GM11168 (cell line): ENCODE measurements around the gene ADGRL3.

Experiments used
- in situ Hi-C: fragments of 300-500 bp; cut with MboI; formaldehyde crosslinking; loops from one replicate; pipeline ENCODE4 v1.12.0; 2022; ENCODE audit warnings: low sequenced_read_pairs; ENCODE audit not compliant: unreplicated experiment

Gene ADGRL3

DNA sequence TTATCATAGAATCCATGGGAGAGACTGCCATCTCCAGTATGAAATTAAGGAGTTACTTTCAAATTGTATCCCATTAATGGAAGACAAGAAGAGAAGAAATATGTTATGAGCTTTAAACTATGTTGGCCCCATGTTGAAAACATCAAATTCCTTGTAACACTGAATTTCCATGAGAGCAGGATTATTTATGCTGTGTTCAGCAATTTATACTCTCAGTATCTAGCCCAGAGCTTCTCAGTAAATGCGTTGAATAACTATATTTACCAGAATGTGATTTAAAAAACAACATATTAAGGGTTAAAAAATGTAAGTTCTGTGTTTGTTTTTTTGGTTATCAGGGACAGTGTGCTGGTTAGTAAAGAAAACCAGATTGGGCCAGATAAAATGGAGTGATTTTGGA lies 74.2 kb downstream of the ADGRL3 start:
- in situ Hi-C loops: no loop called here

DNA sequence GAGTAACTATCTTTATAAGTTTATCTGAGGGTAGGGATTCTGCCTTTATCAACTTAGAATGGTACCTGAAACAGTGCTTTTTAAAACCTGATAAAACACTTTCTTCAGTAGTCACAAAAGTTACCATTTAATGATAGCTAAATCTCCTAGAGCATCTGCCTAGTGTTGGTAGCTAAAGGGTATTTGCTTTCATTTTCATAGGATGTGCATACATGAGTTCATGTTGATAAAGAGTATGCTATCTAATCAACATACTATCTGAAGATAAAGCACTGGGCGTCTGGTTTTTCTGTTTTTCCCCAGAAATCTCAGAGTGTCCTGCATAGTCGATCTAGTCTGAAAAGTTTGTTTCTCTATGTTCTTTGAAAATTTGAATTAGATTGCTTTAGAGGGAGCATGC lies 75.1 kb downstream of the ADGRL3 start:
- in situ Hi-C loops: no loop called here

DNA sequence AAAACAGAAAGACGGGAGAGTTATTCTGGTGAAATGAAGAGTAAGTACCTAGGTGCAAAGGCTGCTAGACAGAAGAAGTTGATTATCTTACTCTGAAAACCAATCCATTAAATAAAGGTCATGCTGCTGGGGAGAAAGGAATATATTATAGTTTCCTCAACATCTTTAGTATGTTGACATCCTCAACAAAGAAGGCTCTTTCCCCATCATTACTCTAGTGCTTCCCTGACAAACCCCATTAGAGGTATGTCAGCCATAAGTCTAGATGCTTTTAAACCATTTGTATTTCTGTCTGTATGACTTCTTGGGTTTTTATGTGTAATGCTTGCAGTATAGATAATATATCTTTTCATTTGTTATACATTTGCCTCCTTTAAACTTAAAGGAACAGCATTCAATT lies 75.9 kb downstream of the ADGRL3 start:
- in situ Hi-C loops: no loop called here

DNA sequence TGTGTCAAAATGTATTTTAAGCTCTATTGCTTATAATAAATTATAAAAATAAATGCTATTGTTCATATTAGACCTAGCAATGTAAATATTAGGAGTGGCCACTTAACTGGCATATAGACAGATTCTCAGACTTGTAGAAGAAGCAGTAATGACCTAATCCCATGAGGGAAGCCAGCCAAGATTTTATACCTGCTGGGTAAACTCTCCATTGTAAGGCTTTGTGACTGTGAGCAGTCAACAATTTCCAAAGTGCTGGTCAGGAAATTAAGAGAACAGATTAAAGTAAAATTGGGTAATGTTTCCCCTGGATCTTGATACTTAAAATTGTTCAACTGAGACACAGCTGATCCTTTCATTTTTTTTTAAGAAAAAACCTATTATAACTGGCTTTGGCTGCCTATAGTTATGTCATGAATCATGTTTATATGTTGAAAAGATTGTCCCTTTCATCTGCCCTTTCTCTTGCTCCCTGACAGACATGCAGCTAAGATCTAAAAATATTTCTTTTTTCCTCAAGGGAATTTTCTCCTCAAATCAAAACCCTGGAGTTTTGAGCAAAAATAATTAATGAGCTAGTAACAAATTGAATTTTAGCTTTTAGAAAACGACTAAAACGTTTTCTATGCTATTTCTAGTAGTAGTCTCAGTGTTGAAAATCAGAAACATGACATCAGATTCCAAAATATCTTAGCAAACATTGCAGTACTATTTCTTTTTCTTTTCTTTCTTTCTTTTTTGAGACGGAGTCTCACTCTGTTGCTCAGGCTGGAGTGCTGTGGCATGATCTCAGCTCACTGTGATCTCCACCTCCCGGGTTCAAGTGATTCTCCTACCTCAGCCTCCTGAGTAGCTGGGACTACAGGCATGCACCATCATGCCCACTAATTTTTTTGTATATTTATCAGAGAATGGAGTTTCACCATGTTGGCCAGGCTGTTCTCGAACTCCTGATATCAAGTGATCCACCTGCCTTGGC lies 77.9 kb downstream of the ADGRL3 start:
- in situ Hi-C loops: no loop called here

DNA sequence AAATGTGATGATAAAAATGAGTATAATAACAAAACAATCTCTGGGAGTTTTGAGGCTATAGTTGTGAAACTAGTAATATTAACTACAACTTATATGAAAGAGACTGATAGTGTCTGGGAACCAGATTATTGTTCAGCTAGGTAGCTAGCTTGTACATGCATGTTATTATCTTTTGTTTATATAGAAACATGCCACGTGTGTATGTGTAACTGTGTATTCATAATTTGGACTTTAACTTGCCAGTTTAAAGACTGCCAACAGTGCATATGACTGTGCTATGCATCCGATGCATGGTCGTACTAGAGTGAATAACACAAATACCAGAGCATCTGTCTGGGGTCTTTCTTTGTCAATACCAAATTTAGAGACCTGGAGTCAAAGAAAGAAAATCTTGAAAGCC lies 92.2 kb downstream of the ADGRL3 start:
- in situ Hi-C loops: no loop called here

DNA sequence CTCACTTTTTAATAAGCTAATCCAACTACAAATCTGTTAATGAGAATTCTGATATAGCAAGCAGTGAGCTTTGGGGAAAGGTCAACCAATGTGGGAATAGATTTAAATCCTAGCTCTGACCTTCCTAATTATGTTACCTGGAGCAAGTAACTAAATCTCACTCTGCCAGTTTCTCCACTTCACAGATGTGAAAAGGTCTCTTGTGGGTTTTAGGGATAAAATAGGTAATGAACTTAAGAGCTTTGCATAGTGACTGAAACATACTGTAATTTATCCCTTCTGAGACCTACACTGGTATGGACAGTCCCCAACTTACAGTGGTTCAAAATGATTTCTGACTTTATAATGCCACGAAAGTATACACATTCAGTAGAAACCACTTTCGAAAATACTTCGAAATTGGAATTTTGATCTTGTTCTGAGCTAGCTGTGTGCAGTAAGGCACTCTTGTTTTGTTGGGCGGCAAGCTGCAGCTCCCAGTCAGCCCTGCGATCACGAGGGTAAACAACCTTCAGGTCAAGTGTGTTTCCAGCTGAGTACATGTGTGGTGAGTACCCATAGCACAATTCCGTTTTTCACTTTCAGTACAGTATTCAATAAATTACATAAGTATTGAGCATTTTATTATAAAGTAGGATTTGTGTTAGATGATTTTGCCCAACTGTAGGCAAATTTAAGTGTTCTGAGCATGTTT lies 93.7 kb downstream of the ADGRL3 start:
- in situ Hi-C loops: no loop called here

DNA sequence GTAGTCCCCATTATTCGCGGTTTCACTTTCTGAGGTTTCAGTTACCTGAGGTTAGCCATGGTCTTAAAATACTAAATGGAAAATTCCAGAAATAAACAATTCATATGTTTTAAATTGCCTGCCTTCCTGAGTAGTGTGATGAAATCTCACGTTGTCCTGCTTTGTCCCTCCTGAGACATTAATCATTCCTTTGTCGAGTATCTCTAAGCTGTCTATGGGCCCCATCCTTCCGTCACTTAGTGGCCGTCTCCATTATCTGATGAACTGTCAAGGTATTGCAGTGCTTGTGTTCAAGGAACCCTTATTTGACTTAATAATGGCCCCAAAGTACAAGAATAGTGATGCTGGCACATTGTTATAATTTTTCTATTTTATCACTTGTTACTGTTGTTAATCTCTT lies 94.8 kb downstream of the ADGRL3 start:
- in situ Hi-C loops: no loop called here

DNA sequence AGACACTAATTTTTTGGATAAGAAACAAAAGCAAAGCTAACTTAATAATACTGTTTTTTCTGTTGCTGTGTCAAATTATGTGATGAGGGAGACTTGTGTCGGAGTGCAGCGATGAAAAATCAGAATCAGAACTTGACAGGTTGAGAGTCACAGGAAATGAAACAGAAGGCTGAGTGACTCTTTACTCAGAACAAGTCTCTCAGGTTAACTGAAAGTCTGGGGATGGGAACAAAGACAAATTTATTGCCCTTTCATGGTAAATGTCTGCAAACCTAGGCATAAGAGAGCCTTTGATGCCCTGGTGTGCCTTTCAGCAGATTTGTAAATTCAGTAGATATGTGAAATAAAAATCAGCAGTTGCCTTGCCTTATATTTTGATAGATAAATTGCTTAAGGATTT lies 96.0 kb downstream of the ADGRL3 start:
- in situ Hi-C loops: no loop called here

DNA sequence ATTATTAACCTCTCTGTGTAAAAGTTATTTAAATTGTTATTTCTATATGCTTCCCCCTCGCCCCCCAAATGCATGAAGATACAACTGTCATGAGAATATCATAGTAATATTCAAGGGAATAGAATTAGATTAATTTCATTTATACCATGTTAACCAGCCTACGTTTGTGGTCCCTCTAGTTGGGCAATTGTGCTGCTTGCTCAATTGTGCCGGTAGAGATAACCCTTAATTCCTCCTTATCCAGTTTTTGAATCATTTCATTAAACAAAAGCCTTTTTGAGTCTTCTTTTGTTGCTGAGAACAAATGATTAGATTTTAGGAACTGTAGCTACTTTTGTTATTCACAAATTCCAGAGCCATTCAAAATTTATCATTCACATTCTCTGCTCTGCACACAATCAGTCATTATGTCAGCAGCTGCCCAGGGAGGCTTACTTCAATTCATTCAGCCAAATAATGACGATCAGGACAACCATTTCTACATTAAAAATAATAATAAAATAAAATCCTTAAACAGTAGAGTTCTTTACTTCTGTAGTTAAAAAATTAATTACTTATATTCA lies 98.1 kb downstream of the ADGRL3 start:
- in situ Hi-C loops: no loop called here

DNA sequence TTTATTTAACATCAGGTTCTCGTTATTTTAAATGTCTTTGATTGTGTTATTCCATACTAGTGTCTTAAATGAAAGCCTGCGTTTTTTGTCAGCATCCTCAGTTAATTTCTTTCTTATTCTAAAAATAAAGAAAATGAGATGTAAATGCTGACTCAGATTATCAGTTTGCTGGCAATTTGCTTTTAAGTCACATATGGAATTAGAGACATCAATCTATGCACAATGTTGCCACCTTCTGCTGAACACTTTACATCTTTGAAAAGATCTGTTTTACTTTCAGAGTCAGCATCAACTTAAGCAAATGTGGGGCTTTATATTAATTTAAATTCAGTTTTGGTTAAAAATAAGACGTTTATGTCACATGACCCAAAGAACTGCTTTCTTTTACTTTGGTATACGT lies 99.2 kb downstream of the ADGRL3 start:
- in situ Hi-C loops: no loop called here

DNA sequence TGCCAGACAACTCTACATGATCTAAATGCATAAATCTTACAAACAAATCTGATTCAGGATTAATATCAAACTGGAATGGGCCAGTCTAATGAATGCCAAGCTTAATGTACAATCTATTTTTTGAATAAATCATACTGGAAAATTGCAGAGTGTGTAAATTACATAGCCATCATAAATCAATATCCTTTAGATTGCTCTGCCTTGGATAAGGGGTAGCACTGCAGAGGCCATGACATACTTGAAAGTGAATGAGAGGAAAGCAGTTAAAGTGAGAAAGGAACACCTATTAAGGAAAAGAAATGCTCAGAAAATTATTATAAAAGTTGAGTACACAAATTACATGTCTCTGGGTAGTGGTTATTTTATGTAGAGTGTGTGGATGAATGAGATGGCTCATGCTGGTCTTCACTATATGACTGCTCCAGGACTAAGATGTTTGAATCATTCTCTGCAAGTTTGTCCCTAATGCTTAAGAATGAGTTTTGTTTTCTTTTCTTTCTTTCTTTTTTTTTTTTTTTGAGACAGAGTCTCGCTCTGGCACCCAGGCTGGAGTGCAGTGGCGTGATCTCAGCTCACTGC lies 100.2 kb downstream of the ADGRL3 start:
- in situ Hi-C loops: no loop called here

DNA sequence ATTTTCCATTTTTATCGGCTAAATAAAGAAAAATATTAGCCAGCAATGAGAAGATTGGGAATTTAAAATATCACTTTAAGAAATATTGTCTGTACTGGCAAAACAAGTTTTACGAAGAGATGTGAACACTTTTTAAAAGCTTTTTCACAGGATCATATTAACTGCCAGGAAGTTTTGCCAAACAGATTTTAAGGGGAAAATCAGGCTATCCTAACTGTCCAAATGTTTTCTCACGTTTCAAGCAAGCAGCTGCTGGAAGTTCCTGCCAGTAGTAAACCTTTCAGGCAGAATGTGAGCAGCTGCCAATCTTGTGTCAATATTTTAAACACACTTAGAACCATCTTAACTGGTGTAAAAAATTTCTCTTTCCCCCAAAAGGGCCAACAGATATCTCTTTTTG lies 101.1 kb downstream of the ADGRL3 start:
- in situ Hi-C loops: no loop called here

DNA sequence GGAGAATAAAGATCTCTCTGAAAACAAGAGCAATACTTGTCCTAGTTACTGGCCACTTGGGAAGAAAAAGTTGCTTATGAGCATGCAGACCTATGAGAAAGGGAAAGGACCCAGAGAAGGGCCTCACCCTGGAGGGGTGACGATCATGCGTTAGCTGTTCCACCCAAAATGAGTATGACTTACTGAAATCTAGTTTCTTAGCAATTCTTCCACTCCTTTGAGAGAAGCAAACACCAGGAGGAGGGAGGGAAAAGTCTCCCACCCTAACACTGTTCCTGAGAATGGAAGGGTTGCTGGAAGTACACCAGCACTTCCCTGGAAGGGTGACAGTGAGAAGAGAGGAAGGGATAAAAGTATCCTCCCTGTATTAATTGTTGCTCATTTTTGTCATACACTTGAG lies 107.9 kb downstream of the ADGRL3 start:
- in situ Hi-C loops: no loop called here

DNA sequence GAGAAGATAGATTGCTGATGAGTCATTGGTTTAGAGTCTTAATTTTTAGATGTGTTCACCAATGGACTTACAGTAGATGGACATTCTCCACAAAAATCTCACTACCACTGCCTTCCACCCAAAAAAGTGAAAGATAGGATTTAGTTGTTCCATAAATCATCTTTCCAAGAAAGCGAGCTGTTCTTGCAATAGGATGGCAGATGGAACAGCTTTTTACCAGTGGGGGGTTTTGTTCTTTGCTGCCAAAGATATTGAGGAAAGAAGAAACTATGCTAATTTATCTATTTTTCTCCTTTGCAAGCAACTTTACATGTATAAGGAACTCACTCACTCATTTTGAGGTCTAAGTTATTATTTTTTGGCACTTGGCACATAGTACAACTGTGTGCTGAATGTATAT lies 109.5 kb downstream of the ADGRL3 start:
- in situ Hi-C loops: no loop called here

DNA sequence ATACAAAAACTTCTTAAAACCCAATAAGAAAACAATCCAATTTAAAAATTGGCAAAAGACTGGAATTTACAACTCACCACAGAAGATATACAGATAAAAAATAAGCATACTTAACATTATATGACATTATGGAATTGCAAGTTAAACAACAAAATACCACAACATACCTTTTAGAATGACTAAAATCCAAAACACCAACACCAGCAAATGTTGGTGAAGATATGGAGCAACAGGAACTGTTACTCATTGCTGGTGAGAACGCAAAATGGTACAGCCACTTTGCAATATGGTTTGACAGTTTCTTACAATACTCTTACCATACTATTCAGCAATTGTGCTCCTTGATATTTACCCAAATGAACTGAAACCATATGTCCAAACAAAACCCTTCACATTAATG lies 112.4 kb downstream of the ADGRL3 start:
- in situ Hi-C loops: no loop called here

DNA sequence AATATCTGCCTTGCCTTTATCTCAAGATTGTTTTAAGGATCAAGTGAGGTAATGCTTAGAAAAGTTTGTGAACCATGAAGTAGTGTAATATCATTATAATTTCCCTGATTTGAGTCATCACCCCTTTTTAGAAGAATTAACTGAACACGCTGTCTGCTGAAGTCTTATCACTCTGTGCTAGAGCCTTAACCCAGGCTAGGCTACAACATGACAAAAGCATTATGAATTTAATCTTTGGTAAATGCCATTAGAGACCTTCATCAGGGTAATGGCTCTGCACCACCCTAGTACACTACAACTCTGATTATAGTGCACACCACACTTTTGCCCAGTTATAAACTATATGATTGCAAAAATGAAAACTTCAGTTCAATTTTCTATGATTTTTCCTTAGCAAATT lies 118.3 kb downstream of the ADGRL3 start:
- in situ Hi-C loops: no loop called here

DNA sequence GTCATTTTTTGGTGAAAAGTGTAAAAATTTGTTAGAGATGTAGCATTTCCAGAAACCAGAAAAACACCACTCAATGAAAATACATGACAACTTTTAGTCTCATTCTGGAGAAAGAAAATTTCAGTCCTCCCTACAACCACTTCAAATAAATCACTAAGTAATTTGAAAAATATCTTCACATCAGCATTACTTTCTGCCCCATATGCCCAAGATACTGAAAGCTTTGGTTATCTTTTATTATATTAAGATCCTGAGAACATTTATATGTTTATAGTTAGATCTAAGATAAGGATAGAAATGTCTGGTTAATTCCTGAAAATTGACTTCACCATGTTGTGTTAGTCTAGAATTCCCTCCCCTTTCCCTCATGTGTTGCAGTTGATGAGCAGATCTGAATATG lies 119.0 kb downstream of the ADGRL3 start:
- in situ Hi-C loops: no loop called here

DNA sequence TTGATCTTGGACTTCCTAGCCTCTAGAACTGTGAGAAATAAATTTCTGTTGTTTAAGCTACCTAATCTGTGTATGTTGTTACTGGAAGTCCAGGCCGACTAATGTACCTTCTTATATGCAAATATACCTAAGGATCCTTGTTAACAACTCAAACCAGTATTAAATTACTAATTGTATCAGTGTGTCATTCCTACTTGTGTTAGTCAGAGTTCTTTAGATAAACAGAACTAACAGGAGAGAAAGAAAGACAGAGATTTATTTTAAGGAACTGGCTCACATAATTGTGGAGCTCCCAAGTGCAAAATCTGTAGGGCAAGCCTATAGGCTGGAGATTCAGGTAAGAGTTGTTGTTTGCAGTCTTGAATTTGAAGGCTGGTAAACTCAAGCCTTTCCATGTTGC lies 120.0 kb downstream of the ADGRL3 start:
- in situ Hi-C loops: no loop called here

DNA sequence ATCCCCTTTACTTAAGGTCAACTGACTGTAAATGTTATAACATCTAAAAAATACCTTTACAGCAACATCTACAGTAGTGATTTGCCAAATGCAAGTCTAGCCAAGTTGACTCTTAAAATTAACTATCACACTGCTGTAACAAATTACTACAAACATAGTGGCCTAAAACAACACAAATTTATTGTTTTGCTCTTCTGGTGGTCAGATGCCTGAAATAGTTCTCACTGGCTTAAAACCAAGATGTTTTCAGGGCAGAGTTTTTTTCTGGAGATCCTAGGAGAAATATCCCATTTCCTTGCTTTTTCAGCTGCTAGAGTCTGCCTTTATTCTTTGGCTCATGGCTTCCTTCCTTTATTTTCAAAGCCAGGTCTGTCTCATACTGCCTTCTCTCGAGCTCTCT lies 120.5 kb downstream of the ADGRL3 start:
- in situ Hi-C loops: no loop called here

DNA sequence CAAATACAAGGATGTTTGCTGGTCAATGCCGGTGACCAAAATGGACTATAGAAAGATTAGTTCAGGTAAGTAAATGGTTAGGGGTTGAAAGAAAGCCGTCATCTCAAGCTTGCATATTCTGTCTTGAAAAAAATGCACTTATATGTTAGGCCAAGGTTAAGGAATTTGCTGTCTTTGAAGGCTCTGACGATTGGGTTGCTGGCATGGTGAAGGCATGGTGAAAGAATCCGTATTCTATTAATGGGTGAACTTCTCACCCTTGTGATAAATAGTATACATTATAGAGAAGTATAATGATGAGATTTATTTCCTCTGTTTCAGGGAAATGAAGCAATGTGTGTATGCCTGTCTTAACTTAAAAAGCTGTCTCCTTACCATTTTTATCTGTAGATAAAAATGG lies 132.6 kb downstream of the ADGRL3 start:
- in situ Hi-C loops: no loop called here

DNA sequence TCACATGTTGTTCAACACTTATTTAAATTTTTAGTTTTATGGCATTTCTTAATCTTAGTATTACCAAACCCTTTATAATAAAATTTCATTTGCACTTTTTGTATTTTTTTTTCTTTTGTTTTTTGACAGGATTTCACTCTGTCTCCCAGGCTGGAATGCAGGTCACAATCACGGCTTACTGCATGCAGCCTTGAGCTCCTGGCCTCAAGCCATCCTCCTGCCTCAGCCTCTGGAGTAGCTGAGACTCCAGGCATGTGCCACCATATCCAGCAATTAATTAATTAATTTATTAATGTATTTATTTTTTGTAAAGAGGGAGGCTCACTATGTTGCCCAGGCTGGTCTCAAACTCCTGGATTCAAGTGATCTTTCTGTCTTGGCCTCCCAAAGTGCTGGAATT lies 133.4 kb downstream of the ADGRL3 start:
- in situ Hi-C loops: no loop called here
